ENCODE data around the gene TC2N.

GRCh38 chr14:91854327-91854934, 12.9 kb downstream of the TC2N start:
- TF ChIP-seq CTCF (conservative IDR thresholded peaks at IDR 0.05) (no peak), ZFX (IDR thresholded peaks at IDR 0.05) (no peak)

Data from C4-2B (cell line).